Measurements from ENCODE around the gene KLHL29. TPM values are rescaled to one million over a fixed set of nuclear protein-coding genes. Genes with fewer than 3 reads are reported as not detected.

Gene KLHL29
- total and polyA plus RNA-seq, 2 experiments from 2014 or later: 3.8 to 9.9 TPM

DNA sequence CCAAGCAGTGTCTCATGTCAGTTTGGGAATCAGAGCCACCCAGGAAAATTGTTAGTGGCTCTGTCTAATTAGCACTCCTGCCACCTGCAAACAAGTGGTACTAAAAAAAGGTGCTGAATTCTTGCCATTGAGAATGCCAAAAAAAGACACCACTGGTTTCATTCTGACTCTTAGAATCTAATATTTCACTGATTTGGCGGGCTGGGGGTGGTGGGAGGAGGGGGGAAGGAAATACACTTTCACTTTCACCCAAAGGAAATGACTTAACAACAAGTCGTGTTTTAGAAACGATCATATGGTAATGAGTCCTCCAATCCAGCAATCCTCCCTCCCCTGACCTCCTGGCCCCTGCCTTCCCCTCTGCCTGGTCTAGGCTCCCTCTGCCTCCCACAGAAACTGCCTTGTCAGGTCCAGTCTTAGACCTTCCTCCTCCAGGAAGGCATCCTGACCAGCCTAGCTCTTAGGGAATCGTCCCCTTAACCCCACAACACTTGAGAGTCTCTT, 4.4 kb upstream of the KLHL29 start:
- Histone ChIP-seq H3K27ac (no peak overlapping the region), H2AFZ (no peak overlapping the region), H4K20me1 (ENCODE audit: insufficient read depth, poor library complexity, severe bottlenecking) (no peaks in the 10 kb centered on the region), H3K4me3 (no peak overlapping the region), H3K79me2 (no peaks in the 10 kb centered on the region), H3K4me1 (ENCODE audit: insufficient read depth) (no peaks in the 10 kb centered on the region), H3K36me3 (replicated peaks; ENCODE audit: insufficient read depth, low read depth) (no peaks in the 10 kb centered on the region), H3K9me3 (ENCODE audit: low read depth) (no peaks in the 10 kb centered on the region), H3K4me2 (no peak overlapping the region), H3K9me2 (replicated peaks; ENCODE audit: insufficient read depth) (no peaks in the 10 kb centered on the region), H3K27me3 (peaks cover 25% of the 10 kb centered on the region)
- WGBS (ENCODE audit: low lambda C conversion rate, missing lambda C conversion rate): 86% methylated on average over 4 of the region's 4 CpGs
- DNase-seq (ENCODE audit: low spot score): no peak
- TF ChIP-seq, protein P1, sequence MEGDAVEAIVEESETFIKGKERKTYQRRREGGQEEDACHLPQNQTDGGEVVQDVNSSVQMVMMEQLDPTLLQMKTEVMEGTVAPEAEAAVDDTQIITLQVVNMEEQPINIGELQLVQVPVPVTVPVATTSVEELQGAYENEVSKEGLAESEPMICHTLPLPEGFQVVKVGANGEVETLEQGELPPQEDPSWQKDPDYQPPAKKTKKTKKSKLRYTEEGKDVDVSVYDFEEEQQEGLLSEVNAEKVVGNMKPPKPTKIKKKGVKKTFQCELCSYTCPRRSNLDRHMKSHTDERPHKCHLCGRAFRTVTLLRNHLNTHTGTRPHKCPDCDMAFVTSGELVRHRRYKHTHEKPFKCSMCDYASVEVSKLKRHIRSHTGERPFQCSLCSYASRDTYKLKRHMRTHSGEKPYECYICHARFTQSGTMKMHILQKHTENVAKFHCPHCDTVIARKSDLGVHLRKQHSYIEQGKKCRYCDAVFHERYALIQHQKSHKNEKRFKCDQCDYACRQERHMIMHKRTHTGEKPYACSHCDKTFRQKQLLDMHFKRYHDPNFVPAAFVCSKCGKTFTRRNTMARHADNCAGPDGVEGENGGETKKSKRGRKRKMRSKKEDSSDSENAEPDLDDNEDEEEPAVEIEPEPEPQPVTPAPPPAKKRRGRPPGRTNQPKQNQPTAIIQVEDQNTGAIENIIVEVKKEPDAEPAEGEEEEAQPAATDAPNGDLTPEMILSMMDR (IDR thresholded peaks at IDR 0.05; ENCODE audit: poor library complexity): no peak
- TF ChIP-seq EZH2 (IDR thresholded peaks at IDR 0.05; ENCODE audit: borderline replicate concordance) (no peak), EZH2phosphoT487 (IDR thresholded peaks at IDR 0.05; ENCODE audit: low read depth, severe bottlenecking, unreplicated experiment) (no peak)

DNA sequence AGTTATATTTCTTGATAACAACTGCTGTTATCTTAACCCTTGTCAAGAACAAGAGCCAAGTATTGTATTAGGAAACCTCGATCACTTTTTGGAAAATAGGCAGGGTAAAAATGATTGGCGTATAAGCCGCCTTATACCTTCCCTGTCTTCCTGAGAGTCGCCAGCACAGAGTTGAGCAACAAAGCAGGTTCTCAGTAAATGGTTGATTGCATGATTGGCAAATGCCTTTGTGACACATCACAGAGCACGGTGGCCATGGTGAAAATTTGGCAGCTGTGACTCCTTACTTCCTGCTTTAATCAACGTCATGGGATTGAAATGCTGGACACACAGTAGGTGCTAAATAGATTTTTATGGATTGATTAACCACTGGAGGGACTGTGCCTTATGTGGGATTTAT, 3.9 kb upstream of the KLHL29 start:
- Histone ChIP-seq H3K4me3 (no peak overlapping the region), H3K9me3 (ENCODE audit: low read depth) (no peaks in the 10 kb centered on the region), H3K4me1 (ENCODE audit: insufficient read depth) (peaks cover 3% of the 10 kb centered on the region), H3K79me2 (peaks cover 2% of the 10 kb centered on the region), H3K9me2 (replicated peaks; ENCODE audit: insufficient read depth) (no peaks in the 10 kb centered on the region), H3K27ac (no peak overlapping the region), H2AFZ (no peak overlapping the region), H3K36me3 (replicated peaks; ENCODE audit: insufficient read depth, low read depth) (no peaks in the 10 kb centered on the region), H3K27me3 (peaks cover 28% of the 10 kb centered on the region), H3K4me2 (no peak overlapping the region), H4K20me1 (ENCODE audit: insufficient read depth, poor library complexity, severe bottlenecking) (no peaks in the 10 kb centered on the region)
- TF ChIP-seq, protein P1 (IDR thresholded peaks at IDR 0.05; ENCODE audit: poor library complexity): no peak
- no peak for TF ChIP-seq EZH2 (IDR thresholded peaks at IDR 0.05; ENCODE audit: borderline replicate concordance)
- TF ChIP-seq EZH2phosphoT487 (IDR thresholded peaks at IDR 0.05; ENCODE audit: low read depth, severe bottlenecking, unreplicated experiment): no peak
- 74% methylated on average over 6 of the region's 6 CpGs for WGBS (ENCODE audit: low lambda C conversion rate, missing lambda C conversion rate)
- DNase-seq (ENCODE audit: low spot score): no peak

- Histone ChIP-seq H3K27ac (no peak overlapping the region), H3K79me2 (peaks cover 5% of the 10 kb centered on the region), H4K20me1 (ENCODE audit: insufficient read depth, poor library complexity, severe bottlenecking) (no peaks in the 10 kb centered on the region), H3K4me1 (ENCODE audit: insufficient read depth) (peaks cover 7% of the 10 kb centered on the region), H3K9me2 (replicated peaks; ENCODE audit: insufficient read depth) (no peaks in the 10 kb centered on the region), H3K27me3 (peaks cover 31% of the 10 kb centered on the region), H3K9me3 (ENCODE audit: low read depth) (no peaks in the 10 kb centered on the region), H3K36me3 (replicated peaks; ENCODE audit: insufficient read depth, low read depth) (no peaks in the 10 kb centered on the region), H3K4me3 (no peak overlapping the region), H2AFZ (no peak overlapping the region), H3K4me2 (no peak overlapping the region)
- 62% methylated on average over 3 of the region's 3 CpGs for WGBS (ENCODE audit: low lambda C conversion rate, missing lambda C conversion rate)
- TF ChIP-seq EZH2phosphoT487 (IDR thresholded peaks at IDR 0.05; ENCODE audit: low read depth, severe bottlenecking, unreplicated experiment) (no peak), EZH2 (IDR thresholded peaks at IDR 0.05; ENCODE audit: borderline replicate concordance) (no peak)
- DNase-seq (ENCODE audit: low spot score): no peak
These were observed 3.5 kb upstream of the KLHL29 start for GRCh38 chr2:23381485-23381884.

DNA sequence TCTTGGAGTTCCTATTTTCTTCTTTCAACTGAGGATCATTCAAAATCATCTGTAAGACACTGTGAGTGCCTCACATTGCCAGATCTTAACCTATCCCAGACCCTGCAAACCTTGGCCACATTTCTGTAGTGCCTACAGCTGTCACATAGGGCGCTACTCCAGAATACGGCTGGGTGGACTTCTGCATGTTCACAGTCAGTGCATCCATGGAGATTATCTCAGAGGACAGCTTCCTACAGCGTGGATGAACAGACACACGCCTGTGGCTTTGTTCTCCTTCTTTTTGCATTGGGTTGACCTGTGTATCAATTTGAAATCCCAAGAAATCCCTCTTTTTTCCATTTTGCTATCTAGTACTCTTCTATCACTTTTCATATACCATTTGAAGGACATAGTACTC, 1.9 kb upstream of the KLHL29 start:
- DNase-seq (ENCODE audit: low spot score): no peak
- Histone ChIP-seq H3K9me2 (replicated peaks; ENCODE audit: insufficient read depth) (no peaks in the 10 kb centered on the region), H3K4me2 (no peak overlapping the region), H3K4me3 (no peak overlapping the region), H2AFZ (no peak overlapping the region), H3K27me3 (peaks cover 43% of the 10 kb centered on the region), H3K36me3 (replicated peaks; ENCODE audit: insufficient read depth, low read depth) (no peaks in the 10 kb centered on the region), H3K27ac (no peak overlapping the region), H4K20me1 (ENCODE audit: insufficient read depth, poor library complexity, severe bottlenecking) (no peaks in the 10 kb centered on the region), H3K4me1 (ENCODE audit: insufficient read depth) (peaks cover 9% of the 10 kb centered on the region), H3K9me3 (ENCODE audit: low read depth) (no peaks in the 10 kb centered on the region), H3K79me2 (peaks cover 11% of the 10 kb centered on the region)
- TF ChIP-seq EZH2phosphoT487 (IDR thresholded peaks at IDR 0.05; ENCODE audit: low read depth, severe bottlenecking, unreplicated experiment) (no peak), EZH2 (IDR thresholded peaks at IDR 0.05; ENCODE audit: borderline replicate concordance) (no peak)
- TF ChIP-seq, protein P1 (IDR thresholded peaks at IDR 0.05; ENCODE audit: poor library complexity): no peak
- 90% methylated on average over 4 of the region's 4 CpGs for WGBS (ENCODE audit: low lambda C conversion rate, missing lambda C conversion rate)

Data from hepatocyte (in vitro differentiated cells).